H1 (cell line): ENCODE data around the gene ANKRD53. TPM values are rescaled to one million over a fixed set of nuclear protein-coding genes. Genes with fewer than 3 reads are reported as not detected.

ENCODE experiments used
- ATF2 ChIP-seq: IDR thresholded peaks from 2 replicates; pipeline ENCODE4 v1.6.1; 2012; ENCODE audit warnings: low read length, inconsistent platforms
- POU5F1 ChIP-seq: IDR thresholded peaks from 2 replicates; pipeline ENCODE4 v1.6.1; 2011; ENCODE audit warnings: low read depth, mild to moderate bottlenecking, low read length, moderate library complexity
- TBP ChIP-seq: IDR thresholded peaks from 2 replicates; pipeline ENCODE4 v1.6.1; 2011; ENCODE audit warnings: low read depth, low read length, improper control_type of control experiment
- ZNF274 ChIP-seq: IDR thresholded peaks from 2 replicates; pipeline ENCODE4 v1.7.0; 2012; ENCODE audit warnings: low read length, borderline replicate concordance; ENCODE audit errors: extremely low read depth
- polyA plus RNA-seq, 7 experiments: library from polyadenylated mRNA; depleted of rRNA in 3 of 7; stranded (reverse) in 5 of 7; unstranded in 2 of 7; fragments of >200 nt in 5 of 7; fragments of 200-250 nt in 2 of 7; gene quantifications; 1 replicate in 5 of 7; 2 replicates in 1 of 7; 4 replicates in 1 of 7; pipeline versions ENCODE4 v1.2.1 to v1.2.3, GENCODE V29; 2011 to 2013; ENCODE audit warnings: missing spikeins in 2 of 7, mixed read lengths in 2 of 7
- total RNA-seq: library from RNA; stranded (reverse); fragmentation: NEBNext Ultra II Directional; extraction: Animal tissue kit (Norgen Biotek cat#: 25700); gene quantifications from 2 replicates; pipeline ENCODE4 v1.2.1, GENCODE V29; 2021

Gene ANKRD53
- total and polyA plus RNA-seq, 2 of the 8 experiments (the other 6 are each of a cell fraction or from before 2014, with no cell fraction given): 0.39 to 0.70 TPM

- no peak for TF ChIP-seq ZNF274
- no peak for TF ChIP-seq POU5F1
- no peak for TF ChIP-seq ATF2
- TF ChIP-seq TBP: no peak
- TF ChIP-seq, all 59 proteins: peak for 0
Observed at GRCh38 chr2:70936979-70937811, 41.2 kb upstream of the ANKRD53 start (continued).
